HFFc6 (cell line): Measurements from ENCODE around the gene APBB2. TPM values are rescaled to one million over a fixed set of nuclear protein-coding genes. Genes with fewer than 3 reads are reported as not detected.
A peak's percentile ranks its signal among the peaks of the same experiment; 100 is the strongest.

Experiments used
- DNase-seq: peaks from one replicate; pipeline ENCODE4 v3.0.0-alpha.2; 2018
- H3K27ac Mint-ChIP-seq: 2 replicates; pipeline ENCODE4 v1.8.0; 2020; ENCODE audit warnings: mild to moderate bottlenecking, mixed read lengths
- H3K27me3 Mint-ChIP-seq: 2 replicates; pipeline ENCODE4 v1.8.0; 2021; ENCODE audit warnings: mild to moderate bottlenecking, moderate library complexity, mixed read lengths; ENCODE audit not compliant: insufficient read depth
- H3K36me3 Mint-ChIP-seq: 2 replicates; pipeline ENCODE4 v1.8.0; 2021; ENCODE audit warnings: low read depth, mixed read lengths
- H3K4me1 Mint-ChIP-seq: 2 replicates; pipeline ENCODE4 v1.8.0; 2020; ENCODE audit warnings: low read depth, mixed read lengths
- H3K4me3 Mint-ChIP-seq: 2 replicates; pipeline ENCODE4 v1.8.0; 2020; ENCODE audit warnings: mild to moderate bottlenecking, moderate library complexity, mixed read lengths
- H3K9me3 Mint-ChIP-seq: 2 replicates; pipeline ENCODE4 v1.8.0; 2020; ENCODE audit warnings: mild to moderate bottlenecking, mixed read lengths
- total RNA-seq, 6 experiments: library from RNA; stranded (reverse); fragmentation: NEBNext Ultra II Directional; extraction: Animal tissue kit (Norgen Biotek cat#: 25700); gene quantifications; 2 replicates in 1 of 6; 3 replicates in 5 of 6; pipeline ENCODE4 v1.2.3, GENCODE V29; 2021
- TF ChIP-seq, protein P1 (sequence below): fragments of 200-600 bp; sonication (generic); IDR thresholded peaks from 2 replicates; pipeline ENCODE4 v1.5.0; 2021; ENCODE audit warnings: antibody characterized with exemption, mild to moderate bottlenecking

APBB2 gene
- total RNA-seq, 6 experiments from 2014 or later = 32.4 to 45.5 (median 35.8) TPM

DNA sequence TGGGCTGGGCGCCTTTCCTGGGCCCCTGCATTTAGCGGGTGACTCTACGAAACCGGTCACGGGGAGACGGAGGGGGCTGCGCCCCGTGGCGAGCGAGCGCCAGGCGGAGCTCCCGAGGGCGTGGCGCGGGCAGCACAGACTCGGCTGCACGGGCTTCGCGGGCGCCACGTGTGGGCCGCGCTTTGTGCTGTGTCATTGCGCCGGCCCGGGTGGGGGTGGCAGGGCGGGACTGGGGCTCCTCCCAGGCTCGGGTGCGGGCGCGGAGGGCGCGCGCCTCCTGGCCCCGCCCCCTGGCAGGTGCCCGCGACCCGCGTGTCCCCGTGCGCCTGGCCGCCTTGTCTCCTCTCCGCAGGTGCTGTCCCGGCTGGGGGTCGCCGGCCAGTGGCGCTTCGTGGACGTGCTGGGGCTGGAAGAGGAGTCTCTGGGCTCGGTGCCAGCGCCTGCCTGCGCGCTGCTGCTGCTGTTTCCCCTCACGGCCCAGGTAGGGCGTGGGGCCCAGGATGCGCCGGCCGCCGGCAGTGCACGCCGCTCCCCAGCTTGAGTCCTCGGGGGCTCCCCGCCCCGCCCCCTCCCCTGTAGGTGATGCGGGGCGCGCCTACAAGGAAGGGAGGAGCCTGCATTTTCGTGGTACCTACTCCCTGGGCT lies 43.0 kb upstream of the APBB2 start:
- H3K27me3 Mint-ChIP-seq = peaks cover 21% of the 10 kb centered on the region
- H3K9me3 Mint-ChIP-seq = no peaks in the 10 kb centered on the region
- H3K4me3 Mint-ChIP-seq = peak overlapping the region; percentile 88
- H3K27ac Mint-ChIP-seq = no peak overlapping the region; the same call in 1 of the 2 replicates
- DNase-seq = peak; percentile 16
- peaks cover 22% of the 10 kb centered on the region for H3K36me3 Mint-ChIP-seq
- TF ChIP-seq, protein P1, sequence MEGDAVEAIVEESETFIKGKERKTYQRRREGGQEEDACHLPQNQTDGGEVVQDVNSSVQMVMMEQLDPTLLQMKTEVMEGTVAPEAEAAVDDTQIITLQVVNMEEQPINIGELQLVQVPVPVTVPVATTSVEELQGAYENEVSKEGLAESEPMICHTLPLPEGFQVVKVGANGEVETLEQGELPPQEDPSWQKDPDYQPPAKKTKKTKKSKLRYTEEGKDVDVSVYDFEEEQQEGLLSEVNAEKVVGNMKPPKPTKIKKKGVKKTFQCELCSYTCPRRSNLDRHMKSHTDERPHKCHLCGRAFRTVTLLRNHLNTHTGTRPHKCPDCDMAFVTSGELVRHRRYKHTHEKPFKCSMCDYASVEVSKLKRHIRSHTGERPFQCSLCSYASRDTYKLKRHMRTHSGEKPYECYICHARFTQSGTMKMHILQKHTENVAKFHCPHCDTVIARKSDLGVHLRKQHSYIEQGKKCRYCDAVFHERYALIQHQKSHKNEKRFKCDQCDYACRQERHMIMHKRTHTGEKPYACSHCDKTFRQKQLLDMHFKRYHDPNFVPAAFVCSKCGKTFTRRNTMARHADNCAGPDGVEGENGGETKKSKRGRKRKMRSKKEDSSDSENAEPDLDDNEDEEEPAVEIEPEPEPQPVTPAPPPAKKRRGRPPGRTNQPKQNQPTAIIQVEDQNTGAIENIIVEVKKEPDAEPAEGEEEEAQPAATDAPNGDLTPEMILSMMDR = no peak
- peaks cover 28% of the 10 kb centered on the region for H3K4me1 Mint-ChIP-seq

DNA sequence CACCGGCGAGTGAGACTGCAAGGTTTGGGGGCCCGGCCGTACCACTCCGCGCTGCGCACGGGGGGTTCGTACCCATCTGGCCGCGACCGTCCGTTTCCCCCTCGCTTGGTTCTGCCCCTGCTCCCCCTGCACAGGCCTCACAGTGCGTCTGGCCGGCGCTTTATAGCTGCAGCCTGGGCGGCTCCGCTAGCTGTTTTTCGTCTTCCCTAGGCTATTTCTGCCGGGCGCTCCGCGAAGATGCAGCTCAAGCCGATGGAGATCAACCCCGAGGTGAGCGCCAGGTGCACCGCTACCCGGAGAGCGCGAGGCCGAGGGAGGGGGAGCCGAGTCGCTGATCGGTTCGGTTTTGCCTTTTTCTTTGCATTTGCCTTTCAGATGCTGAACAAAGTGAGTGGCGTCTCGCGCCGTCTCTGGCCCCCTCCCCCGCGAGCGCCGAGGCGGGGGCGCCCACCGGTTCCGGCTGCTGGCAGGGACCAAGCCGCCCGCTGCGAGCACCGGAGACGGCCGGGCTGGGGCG lies 42.5 kb upstream of the APBB2 start, which contains the start of gene UCHL1:
Gene UCHL1, plus strand, starts transcription at position 189 of the 517 bp plus-strand sequence. Its CDS starts 49 bp downstream, at position 238.
- TF ChIP-seq, protein P1 = no peak
- Mint-ChIP-seq H3K9me3 (no peaks in the 10 kb centered on the region), H3K4me1 (peaks cover 28% of the 10 kb centered on the region), H3K27ac (peak within 1 kb of the TSS; percentile 83), H3K4me3 (peak within 1 kb of the TSS; percentile 88), H3K36me3 (peaks cover 21% of the 10 kb centered on the region), H3K27me3 (peaks cover 21% of the 10 kb centered on the region)
- peak; percentile 78 for DNase-seq

DNA sequence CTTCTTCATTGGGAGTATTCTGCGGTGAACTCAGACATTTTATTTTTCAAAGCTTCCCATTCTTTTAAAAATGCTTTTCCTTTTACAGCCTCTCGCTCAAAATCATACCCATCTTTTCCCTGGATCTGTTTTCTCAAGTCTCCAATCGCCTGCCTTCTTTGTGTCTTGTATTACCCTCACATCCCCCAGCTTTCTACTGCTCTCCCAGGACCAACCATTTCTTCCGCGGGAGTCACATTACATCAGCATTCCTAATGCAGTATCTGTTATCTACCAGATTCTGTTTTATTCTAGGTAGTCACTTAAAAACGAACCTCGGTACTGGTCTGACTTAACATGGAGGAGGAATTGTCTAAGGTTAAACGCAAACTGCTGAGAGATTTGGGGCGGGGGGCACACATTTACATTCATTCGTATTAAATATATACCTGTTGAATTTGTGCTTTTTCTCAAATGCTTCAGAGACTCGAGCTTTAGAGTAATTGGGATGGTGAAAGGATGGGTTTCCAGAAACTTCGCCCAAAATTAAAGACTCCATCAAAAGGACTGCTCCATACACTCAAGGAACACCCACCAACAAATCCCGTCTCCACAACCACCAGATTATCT lies 41.9 kb upstream of the APBB2 start:
- peak overlapping the region; percentile 59 for H3K27ac Mint-ChIP-seq
- H3K4me1 Mint-ChIP-seq = peaks cover 28% of the 10 kb centered on the region
- peak; percentile 7 for DNase-seq
- no peaks in the 10 kb centered on the region for H3K9me3 Mint-ChIP-seq
- H3K4me3 Mint-ChIP-seq = peak overlapping the region; percentile 82
- TF ChIP-seq, protein P1 = no peak
- peaks cover 17% of the 10 kb centered on the region for H3K27me3 Mint-ChIP-seq
- H3K36me3 Mint-ChIP-seq = peaks cover 16% of the 10 kb centered on the region

DNA sequence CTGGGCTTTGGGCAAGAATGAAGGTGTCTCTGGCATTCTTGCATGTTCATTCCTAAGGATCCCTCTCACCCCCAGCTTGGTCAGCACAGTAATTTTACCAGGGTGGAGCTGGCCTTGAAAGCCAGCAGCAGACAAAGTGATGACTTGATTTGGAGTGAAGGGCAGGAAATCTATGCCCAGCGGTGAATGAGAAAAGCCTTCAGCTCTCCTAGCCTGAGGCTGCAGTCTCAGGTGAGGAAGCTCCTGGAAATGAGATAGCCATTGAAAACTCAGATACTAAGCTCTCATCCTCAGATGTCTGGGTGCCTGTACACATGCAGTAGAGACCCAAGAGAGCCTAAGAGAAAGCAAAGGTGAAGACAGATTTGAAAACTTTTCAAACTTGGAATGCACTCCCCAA lies 31.6 kb upstream of the APBB2 start:
- H3K4me1 Mint-ChIP-seq = no peaks in the 10 kb centered on the region
- TF ChIP-seq, protein P1 = no peak
- H3K27me3 Mint-ChIP-seq = peaks cover 16% of the 10 kb centered on the region
- H3K4me3 Mint-ChIP-seq = no peak overlapping the region
- H3K9me3 Mint-ChIP-seq = no peaks in the 10 kb centered on the region
- no peak for DNase-seq
- H3K36me3 Mint-ChIP-seq = no peaks in the 10 kb centered on the region
- H3K27ac Mint-ChIP-seq = no peak overlapping the region

DNA sequence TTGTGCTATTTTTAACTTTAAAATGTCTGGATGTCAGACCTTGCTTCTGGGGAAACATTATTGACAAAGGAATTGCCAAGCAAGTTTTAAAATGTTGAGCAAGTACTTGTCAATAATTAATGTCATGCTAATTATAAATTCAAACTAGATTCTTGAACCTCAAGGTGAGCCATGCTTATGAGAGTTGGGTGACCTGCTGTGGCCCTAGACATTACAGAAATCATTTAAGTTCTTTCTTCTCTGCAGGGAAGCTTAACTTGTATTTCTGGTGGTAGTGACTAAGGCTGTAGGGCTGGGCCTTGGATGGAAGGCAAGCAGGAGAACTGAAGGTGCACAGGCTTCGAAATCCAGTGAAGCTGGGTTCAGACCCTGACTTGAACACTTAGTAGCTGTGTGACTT lies 27.6 kb upstream of the APBB2 start:
- Mint-ChIP-seq H3K36me3 (no peaks in the 10 kb centered on the region), H3K27me3 (peaks cover 8% of the 10 kb centered on the region), H3K9me3 (no peaks in the 10 kb centered on the region), H3K4me1 (no peaks in the 10 kb centered on the region), H3K4me3 (no peak overlapping the region), H3K27ac (no peak overlapping the region)
- TF ChIP-seq, protein P1 = no peak
- DNase-seq = no peak
